Urinary bladder (tissue), 4 donors: ENCODE data around the gene PRDX5. TPM values are rescaled to one million over a fixed set of nuclear protein-coding genes. Genes with fewer than 3 reads are reported as not detected.

Experiments used
- DNase-seq: peaks from one replicate; pipeline ENCODE4 v3.0.0-alpha.2; 2015; ENCODE audit errors: extremely low spot score
- H3K27ac ChIP-seq: one replicate; pipeline ENCODE4 v1.5.1; 2013; ENCODE audit warnings: low read depth, mild to moderate bottlenecking, moderate library complexity
- H3K36me3 ChIP-seq: one replicate; pipeline ENCODE4 v1.6.1; 2013; ENCODE audit warnings: mild to moderate bottlenecking, moderate library complexity; ENCODE audit not compliant: insufficient read depth
- H3K4me1 ChIP-seq: one replicate; pipeline ENCODE4 v1.6.1; 2013; ENCODE audit warnings: mild to moderate bottlenecking, moderate library complexity; ENCODE audit not compliant: insufficient read depth
- H3K4me3 ChIP-seq: one replicate; pipeline ENCODE4 v1.5.1; 2013; ENCODE audit warnings: low read depth, low read length
- WGBS: extraction: QIAGEN DNeasy Blood & Tissue Kit; methylation state at CpG from one replicate; pipeline ENCODE4 v1.1.7; 2013; 5-methylcytosine and 5-hydroxymethylcytosine counted together
- polyA plus RNA-seq: library from polyadenylated mRNA; stranded (reverse); fragments of 200-250 nt; gene quantifications from one replicate; pipeline ENCODE4 v1.2.3, GENCODE V29; 2013
- small RNA-seq: library from RNA; depleted of rRNA; stranded (forward); fragments of <200 nt; gene quantifications from one replicate; pipeline ENCODE3, GENCODE V24; 2014
- total RNA-seq: library from RNA; depleted of rRNA; stranded (reverse); fragments of >200 nt; gene quantifications from one replicate; pipeline ENCODE4 v1.2.3, GENCODE V29; 2014
- donor health status: healthy with polysubstance abuse.
- donor health status: healthy.

PRDX5 gene
- total and polyA plus RNA-seq, 2 donors: 69.0 to 294 TPM

DNA sequence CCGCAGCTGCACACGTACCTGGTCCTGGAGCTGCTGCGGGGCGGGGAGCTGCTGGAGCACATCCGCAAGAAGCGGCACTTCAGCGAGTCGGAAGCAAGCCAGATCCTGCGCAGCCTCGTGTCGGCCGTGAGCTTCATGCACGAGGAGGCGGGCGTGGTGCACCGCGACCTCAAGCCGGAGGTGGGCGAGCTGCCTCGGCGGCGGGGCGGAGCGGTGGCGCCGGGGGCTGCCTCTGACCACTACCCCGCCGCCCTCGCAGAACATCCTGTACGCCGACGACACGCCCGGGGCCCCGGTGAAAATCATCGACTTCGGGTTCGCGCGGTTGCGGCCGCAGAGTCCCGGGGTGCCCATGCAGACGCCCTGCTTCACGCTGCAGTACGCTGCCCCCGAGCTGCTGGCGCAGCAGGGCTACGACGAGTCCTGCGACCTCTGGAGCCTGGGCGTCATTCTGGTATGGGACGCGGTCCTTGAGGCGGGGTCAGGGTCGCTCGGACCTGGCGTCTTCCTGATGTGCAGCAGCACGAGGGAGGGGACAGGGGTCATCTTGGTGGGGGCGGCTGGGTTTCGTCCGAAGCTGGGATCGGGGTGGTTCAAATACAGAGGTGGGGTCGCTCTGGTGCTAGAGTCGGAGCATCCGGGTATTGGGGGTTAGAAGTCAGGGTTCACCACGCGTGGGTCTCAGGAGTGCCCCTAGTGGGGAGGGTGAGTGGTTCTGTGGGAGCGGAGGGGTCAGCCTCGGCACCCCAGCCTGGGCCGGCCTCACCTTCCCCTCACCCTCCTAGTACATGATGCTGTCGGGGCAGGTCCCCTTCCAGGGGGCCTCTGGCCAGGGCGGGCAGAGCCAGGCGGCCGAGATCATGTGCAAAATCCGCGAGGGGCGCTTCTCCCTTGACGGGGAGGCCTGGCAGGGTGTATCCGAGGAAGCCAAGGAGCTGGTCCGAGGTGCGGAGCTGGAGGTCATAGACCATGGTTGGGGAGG lies 51.8 kb downstream of the PRDX5 start:
- WGBS: 86% methylated on average over 82 of the region's 82 CpGs
- Histone ChIP-seq H3K27ac (no peak overlapping the region), H3K4me3 (no peak overlapping the region), H3K36me3 (peaks cover 4% of the 10 kb centered on the region), H3K4me1 (no peaks in the 10 kb centered on the region)
- DNase-seq: no peak

DNA sequence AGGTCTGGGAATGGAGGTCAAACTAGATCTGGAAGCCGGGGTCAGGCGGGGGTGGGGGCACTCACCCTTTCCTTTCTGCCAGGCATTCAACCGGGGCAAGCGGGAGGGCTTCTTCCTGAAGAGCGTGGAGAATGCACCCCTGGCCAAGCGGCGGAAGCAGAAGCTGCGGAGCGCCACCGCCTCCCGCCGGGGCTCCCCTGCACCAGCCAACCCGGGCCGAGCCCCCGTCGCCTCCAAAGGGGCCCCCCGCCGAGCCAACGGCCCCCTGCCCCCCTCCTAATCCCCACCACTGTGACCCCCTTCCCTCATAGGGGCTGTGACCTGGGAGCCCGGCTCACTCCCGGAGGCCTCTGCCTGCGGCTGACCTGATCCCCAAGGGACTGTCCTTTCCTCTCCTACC lies 53.3 kb downstream of the PRDX5 start:
- H3K4me3 ChIP-seq: no peak overlapping the region
- H3K36me3 ChIP-seq: peaks cover 4% of the 10 kb centered on the region
- no peak for DNase-seq
- H3K4me1 ChIP-seq: no peaks in the 10 kb centered on the region
- no peak overlapping the region for H3K27ac ChIP-seq
- 82% methylated on average over 22 of the region's 22 CpGs for WGBS

Small RNA genes lying within 50 kb of the gene (small RNA-seq; reads per million reads assigned to genes)
- gene MIR1237 (not detected), gene MIR7155 (0.18 reads per million), gene RF00019 (not detected)

Other genes starting within 250 kb of the PRDX5 start
- 9.8 TPM for gene MACROD1, start 152.0 kb upstream of the PRDX5 start, total RNA-seq
- 25.1 TPM for gene MACROD1, start 152.0 kb upstream of the PRDX5 start, polyA plus RNA-seq
- 42.7 TPM for gene STIP1, start 131.9 kb upstream of the PRDX5 start, total RNA-seq
- 84.0 TPM for gene STIP1, start 131.9 kb upstream of the PRDX5 start, polyA plus RNA-seq
- 7.8 TPM for gene FERMT3, start 111.4 kb upstream of the PRDX5 start, total RNA-seq
- 16.8 TPM for gene FERMT3, start 111.4 kb upstream of the PRDX5 start, polyA plus RNA-seq
- 12.7 TPM for gene TRPT1, start 91.9 kb upstream of the PRDX5 start, total RNA-seq
- gene TRPT1, start 91.9 kb upstream of the PRDX5 start, polyA plus RNA-seq: 45.3 TPM
- gene NUDT22, start 91.8 kb upstream of the PRDX5 start, total RNA-seq: 15.4 TPM
- gene NUDT22, start 91.8 kb upstream of the PRDX5 start, polyA plus RNA-seq: 61.0 TPM
- 10.7 TPM for gene DNAJC4, start 87.6 kb upstream of the PRDX5 start, total RNA-seq
- gene DNAJC4, start 87.6 kb upstream of the PRDX5 start, polyA plus RNA-seq: 57.6 TPM
- 18.9 TPM for gene VEGFB, start 83.5 kb upstream of the PRDX5 start, total RNA-seq
- 123 TPM for gene VEGFB, start 83.5 kb upstream of the PRDX5 start, polyA plus RNA-seq
- 29.2 TPM for gene FKBP2, start 77.0 kb upstream of the PRDX5 start, total RNA-seq
- gene FKBP2, start 77.0 kb upstream of the PRDX5 start, polyA plus RNA-seq: 167 TPM
- 31.6 TPM for gene PPP1R14B, start 71.2 kb upstream of the PRDX5 start, total RNA-seq
- 62.8 TPM for gene PPP1R14B, start 71.2 kb upstream of the PRDX5 start, polyA plus RNA-seq
- gene PLCB3, start 66.6 kb upstream of the PRDX5 start, total RNA-seq: 14.8 TPM
- gene PLCB3, start 66.6 kb upstream of the PRDX5 start, polyA plus RNA-seq: 18.2 TPM
- 34.2 TPM for gene BAD, start 33.5 kb upstream of the PRDX5 start, total RNA-seq
- 111 TPM for gene BAD, start 33.5 kb upstream of the PRDX5 start, polyA plus RNA-seq
- gene GPR137, start 32.3 kb upstream of the PRDX5 start, total RNA-seq: 4.7 TPM
- gene GPR137, start 32.3 kb upstream of the PRDX5 start, polyA plus RNA-seq: 48.3 TPM
- not detected for gene KCNK4, start 26.8 kb upstream of the PRDX5 start, total RNA-seq
- gene KCNK4, start 26.8 kb upstream of the PRDX5 start, polyA plus RNA-seq: 0.13 TPM
- gene CATSPERZ, start 17.8 kb upstream of the PRDX5 start, total RNA-seq: not detected
- gene CATSPERZ, start 17.8 kb upstream of the PRDX5 start, polyA plus RNA-seq: 0.29 TPM
- gene ESRRA, start 12.6 kb upstream of the PRDX5 start, total RNA-seq: 13.3 TPM
- 53.2 TPM for gene ESRRA, start 12.6 kb upstream of the PRDX5 start, polyA plus RNA-seq
- 124 TPM for gene TRMT112, start 562 bp upstream of the PRDX5 start, total RNA-seq
- gene TRMT112, start 562 bp upstream of the PRDX5 start, polyA plus RNA-seq: 245 TPM
- gene CCDC88B, start 22.1 kb downstream of the PRDX5 start, total RNA-seq: 2.6 TPM
- 10.2 TPM for gene CCDC88B, start 22.1 kb downstream of the PRDX5 start, polyA plus RNA-seq
- gene RPS6KA4, start 41.0 kb downstream of the PRDX5 start, total RNA-seq: 14.8 TPM
- gene RPS6KA4, start 41.0 kb downstream of the PRDX5 start, polyA plus RNA-seq: 32.7 TPM
- not detected for gene SLC22A11, start 237.8 kb downstream of the PRDX5 start, total RNA-seq
- 0.04 TPM for gene SLC22A11, start 237.8 kb downstream of the PRDX5 start, polyA plus RNA-seq